ENCODE data around the gene FER. TPM values are rescaled to one million over a fixed set of nuclear protein-coding genes. Genes with fewer than 3 reads are reported as not detected.
"Not testable (repeated sequence)": the region's sequence is repeated elsewhere in the genome, so short reads cannot be mapped to it uniquely, and the experiment has no call there.

The FER gene
- total and polyA plus RNA-seq, 9 of the 15 experiments (the other 6 are each of a cell fraction or from before 2014, with no cell fraction given) = 6.7 to 18.2 (median 8.9) TPM

GRCh38 chr5:108898257-108898656 is 150.6 kb downstream of the FER start:
- BruUV-seq (replicated peaks) = no TSS peak

GRCh38 chr5:108898707-108899106 is 151.0 kb downstream of the FER start:
- no peaks in the 10 kb centered on the region for H3K9me1 ChIP-seq (ENCODE audit: control insufficient read depth, insufficient read depth, low read length)
- FAIRE-seq (no peak), DNase-seq (ENCODE audit: extremely low read depth in 1 of 4, low spot score in 3 of 4) (no peak), ATAC-seq (no peak)
- H3K79me2 ChIP-seq (ENCODE audit: control insufficient read depth, insufficient read depth, low read length) = no peaks in the 10 kb centered on the region
- no peak overlapping the region for H3K27ac ChIP-seq (ENCODE audit: extremely low read depth, low read depth, low read length)
- no peaks in the 10 kb centered on the region for H3K9me3 ChIP-seq (replicated peaks; ENCODE audit: control insufficient read depth, insufficient read depth, low read depth, low read length)
- ChIA-PET POLR2A (interaction anchor here (0.7 kb wide), 1 partner anchor 477 kb away, joined by 3 read pairs; no protein-coding TSS in a partner anchor), CTCF (ENCODE audit: low intra/inter-chr PET ratio) (interaction anchor here (0.7 kb wide), 1 partner anchor 511 kb away, joined by 7 read pairs; the partner anchor contains the start of gene PJA2)
- BruUV-seq (replicated peaks) = no TSS peak
- no peaks in the 10 kb centered on the region for H3K27me3 ChIP-seq (ENCODE audit: control insufficient read depth in 2 of 2, insufficient read depth in 2 of 2, low read length in 2 of 2)
- H3K4me2 ChIP-seq (ENCODE audit: insufficient read depth, low read length) = no peak overlapping the region
- H4K20me1 ChIP-seq (replicated peaks; ENCODE audit: control insufficient read depth, insufficient read depth, low read length) = no peaks in the 10 kb centered on the region
- H3K9ac ChIP-seq (ENCODE audit: insufficient read depth in 1 of 2, low read depth in 2 of 2, low read length in 2 of 2) = no peak overlapping the region
- no peak overlapping the region for H3K4me3 ChIP-seq
- H2AFZ ChIP-seq (ENCODE audit: low read depth, low read length) = no peak overlapping the region
- H3K36me3 ChIP-seq (ENCODE audit: control insufficient read depth, insufficient read depth, low read length) = no peaks in the 10 kb centered on the region
- in situ Hi-C loops (cut with MboI) = no loop called here
- intact Hi-C loops (cut with micrococcal nuclease) = no loop called here
- TF ChIP-seq THRAP3 (IDR thresholded peaks at IDR 0.05; ENCODE audit: borderline replicate concordance) = no peak
- TF ChIP-seq ZNF830 (CRISPR knock-in tag; IDR thresholded peaks at IDR 0.05) = no peak
- H3K4me1 ChIP-seq (replicated peaks in 1 of 2; ENCODE audit: control insufficient read depth in 2 of 2, insufficient read depth in 2 of 2, low read length in 2 of 2) = no peaks in the 10 kb centered on the region; a peak in 1 of 5 replicates

More at GRCh38 chr5:108898257-108898656, 150.6 kb downstream of the FER start:
- intact Hi-C loops (cut with micrococcal nuclease) (no loop called here), in situ Hi-C loops (cut with MboI) (no loop called here)
- no peaks in the 10 kb centered on the region for H4K20me1 ChIP-seq (replicated peaks; ENCODE audit: control insufficient read depth, insufficient read depth, low read length)
- H3K4me1 ChIP-seq (replicated peaks in 1 of 2; ENCODE audit: control insufficient read depth in 2 of 2, insufficient read depth in 2 of 2, low read length in 2 of 2) = no peaks in the 10 kb centered on the region; a peak in 1 of 5 replicates
- no peak overlapping the region for H3K4me2 ChIP-seq (ENCODE audit: insufficient read depth, low read length)
- H3K36me3 ChIP-seq (ENCODE audit: control insufficient read depth, insufficient read depth, low read length) = no peaks in the 10 kb centered on the region
- no peak for DNase-seq (ENCODE audit: extremely low read depth in 1 of 4, low spot score in 3 of 4)
- no peak overlapping the region for H3K27ac ChIP-seq (ENCODE audit: extremely low read depth, low read depth, low read length)
- H2AFZ ChIP-seq (ENCODE audit: low read depth, low read length) = no peak overlapping the region
- ATAC-seq = no peak
- no peak overlapping the region for H3K4me3 ChIP-seq
- TF ChIP-seq SIN3B (IDR thresholded peaks at IDR 0.05; ENCODE audit: low read depth) = no peak
- TF ChIP-seq DACH1 (IDR thresholded peaks at IDR 0.05; ENCODE audit: partially characterized antibody) = no peak
- ChIA-PET POLR2A (no interaction called here), CTCF (ENCODE audit: low intra/inter-chr PET ratio) (no interaction called here)
- no peak overlapping the region for H3K9ac ChIP-seq (ENCODE audit: insufficient read depth in 1 of 2, low read depth in 2 of 2, low read length in 2 of 2)
- no peaks in the 10 kb centered on the region for H3K9me3 ChIP-seq (replicated peaks; ENCODE audit: control insufficient read depth, insufficient read depth, low read depth, low read length)
- H3K9me1 ChIP-seq (ENCODE audit: control insufficient read depth, insufficient read depth, low read length) = no peaks in the 10 kb centered on the region
- no peak for FAIRE-seq
- no peaks in the 10 kb centered on the region for H3K27me3 ChIP-seq (ENCODE audit: control insufficient read depth in 2 of 2, insufficient read depth in 2 of 2, low read length in 2 of 2)
- no peaks in the 10 kb centered on the region for H3K79me2 ChIP-seq (ENCODE audit: control insufficient read depth, insufficient read depth, low read length)

- WGBS (ENCODE audit: insufficient coverage, low coverage, missing lambda C conversion rate) = 47% methylated on average over 3 of the region's 6 CpGs
- not testable (repeated sequence) for ATAC-seq
Measured at GRCh38 chr5:108899244-108899643, 151.5 kb downstream of the FER start.

More at GRCh38 chr5:108899244-108899643, 151.5 kb downstream of the FER start:
- H3K27me3 ChIP-seq (ENCODE audit: control insufficient read depth in 2 of 2, insufficient read depth in 2 of 2, low read length in 2 of 2); H3K4me1 ChIP-seq (replicated peaks in 1 of 2; ENCODE audit: control insufficient read depth in 2 of 2, insufficient read depth in 2 of 2, low read length in 2 of 2); H3K9ac ChIP-seq (ENCODE audit: insufficient read depth in 1 of 2, low read depth in 2 of 2, low read length in 2 of 2); DNase-seq (ENCODE audit: extremely low read depth in 1 of 4, low spot score in 3 of 4); H3K36me3 ChIP-seq (ENCODE audit: control insufficient read depth, insufficient read depth, low read length); intact Hi-C loops (cut with micrococcal nuclease); H4K20me1 ChIP-seq (replicated peaks; ENCODE audit: control insufficient read depth, insufficient read depth, low read length); H3K9me3 ChIP-seq (replicated peaks; ENCODE audit: control insufficient read depth, insufficient read depth, low read depth, low read length); H3K27ac ChIP-seq (ENCODE audit: extremely low read depth, low read depth, low read length); H3K9me1 ChIP-seq (ENCODE audit: control insufficient read depth, insufficient read depth, low read length); FAIRE-seq; H3K4me3 ChIP-seq; BruUV-seq (replicated peaks); in situ Hi-C loops (cut with MboI); H3K79me2 ChIP-seq (ENCODE audit: control insufficient read depth, insufficient read depth, low read length); H2AFZ ChIP-seq (ENCODE audit: low read depth, low read length); H3K4me2 ChIP-seq (ENCODE audit: insufficient read depth, low read length): not testable (repeated sequence)
- ChIA-PET POLR2A (interaction anchor here (0.7 kb wide), 1 partner anchor 477 kb away, joined by 3 read pairs; no protein-coding TSS in a partner anchor), CTCF (ENCODE audit: low intra/inter-chr PET ratio) (interaction anchor here (0.7 kb wide), 1 partner anchor 510 kb away, joined by 7 read pairs; the partner anchor contains the start of gene PJA2)
